CMK (cell line): ENCODE measurements around the gene C19orf12.
"Not testable (repeated sequence)": the region's sequence is repeated elsewhere in the genome, so short reads cannot be mapped to it uniquely, and the experiment has no call there.

Experiments used
- DNase-seq: peaks from one replicate; pipeline ENCODE4 v3.0.0-alpha.2; 2010; ENCODE audit warnings: low read depth

Gene C19orf12

DNA sequence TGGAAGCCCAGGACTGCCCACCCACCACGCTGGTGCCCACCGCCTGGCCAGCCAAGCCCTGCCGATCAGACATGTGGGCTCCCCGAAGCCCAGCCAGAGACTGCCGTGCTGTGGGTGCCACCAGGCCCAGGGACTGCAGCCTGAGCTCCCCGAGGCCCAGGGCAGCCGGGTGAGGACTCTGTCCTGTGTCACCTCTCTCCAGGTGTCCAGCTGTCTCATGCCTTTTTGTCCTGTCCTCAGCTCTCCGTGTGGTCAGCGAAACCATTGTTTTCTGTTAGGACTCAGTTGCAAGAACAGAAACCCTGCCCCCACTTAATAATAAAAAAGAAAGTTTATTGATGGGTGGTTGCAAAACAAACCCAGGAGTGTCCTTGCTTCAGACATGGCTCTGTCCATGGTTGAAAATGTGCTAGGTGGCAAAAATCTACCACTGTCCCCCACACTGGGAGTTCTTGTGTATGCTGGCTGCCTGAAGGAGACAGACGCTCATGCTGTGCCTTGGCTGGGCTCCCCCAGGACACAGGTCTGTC lies 39.9 kb downstream of the C19orf12 start:
- DNase-seq: no peak

DNA sequence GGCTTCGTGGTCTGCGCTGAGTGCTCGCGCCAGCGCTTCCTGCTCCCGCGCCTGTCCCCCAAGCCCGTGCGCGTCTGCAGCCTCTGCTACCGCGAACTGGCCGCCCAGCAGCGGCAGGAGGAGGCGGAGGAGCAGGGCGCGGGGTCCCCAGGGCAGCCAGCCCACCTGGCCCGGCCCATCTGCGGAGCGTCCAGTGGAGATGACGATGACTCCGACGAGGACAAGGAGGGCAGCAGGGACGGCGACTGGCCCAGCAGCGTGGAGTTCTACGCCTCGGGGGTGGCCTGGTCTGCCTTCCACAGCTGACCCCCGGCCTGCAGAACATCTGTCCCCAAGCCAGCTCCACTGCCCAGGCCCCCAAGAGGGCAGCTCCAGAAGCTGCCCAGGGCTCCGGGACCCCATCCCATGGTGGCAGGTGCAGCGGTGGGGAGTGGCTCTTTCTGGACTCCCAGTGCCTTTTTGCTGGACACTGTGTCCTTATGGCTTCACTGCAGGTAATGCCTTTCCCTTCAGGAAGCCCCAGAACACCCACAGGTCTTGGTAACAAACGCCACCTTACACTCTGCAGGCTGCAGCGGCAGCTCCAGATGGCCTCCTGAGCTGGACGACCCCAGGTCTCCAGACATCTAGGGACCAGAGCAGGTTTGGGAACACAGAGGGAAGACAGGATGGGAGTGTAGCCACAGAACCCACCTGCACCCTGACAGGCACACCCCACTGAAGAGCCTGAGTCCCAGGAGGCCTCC lies 40.5 kb downstream of the C19orf12 start:
- DNase-seq: no peak

DNA sequence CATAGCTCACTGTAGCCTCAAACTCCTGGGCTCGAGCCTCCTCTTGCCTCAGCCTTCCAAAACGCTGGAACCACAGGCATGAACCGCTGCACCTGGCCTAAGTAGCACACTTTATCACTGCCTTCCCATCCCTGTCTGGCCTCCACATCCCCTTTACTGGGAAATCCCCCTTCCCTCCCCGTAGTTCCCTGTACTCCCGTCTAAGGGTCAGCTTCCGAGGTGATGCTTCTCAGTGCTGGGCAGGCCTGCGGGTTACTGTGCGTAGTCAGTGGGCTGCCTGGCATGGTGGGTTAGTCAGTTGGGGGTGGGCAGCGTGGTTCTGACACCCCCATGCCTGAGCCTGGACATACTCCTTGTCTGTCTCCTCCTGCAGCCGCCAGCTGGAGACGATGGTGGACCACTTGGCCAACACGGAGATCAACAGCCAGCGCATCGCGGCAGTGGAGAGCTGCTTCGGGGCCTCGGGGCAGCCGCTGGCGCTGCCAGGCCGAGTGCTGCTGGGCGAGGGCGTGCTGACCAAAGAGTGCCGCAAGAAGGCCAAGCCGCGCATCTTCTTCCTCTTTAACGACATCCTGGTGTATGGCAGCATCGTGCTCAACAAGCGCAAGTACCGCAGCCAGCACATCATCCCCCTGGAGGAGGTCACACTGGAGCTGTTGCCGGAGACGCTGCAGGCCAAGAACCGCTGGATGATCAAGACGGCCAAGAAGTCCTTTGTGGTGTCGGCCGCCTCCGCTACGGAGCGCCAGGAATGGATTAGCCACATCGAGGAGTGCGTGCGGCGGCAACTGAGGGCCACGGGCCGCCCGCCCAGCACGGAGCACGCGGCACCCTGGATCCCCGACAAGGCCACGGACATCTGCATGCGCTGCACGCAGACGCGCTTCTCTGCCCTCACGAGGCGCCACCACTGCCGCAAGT lies 41.4 kb downstream of the C19orf12 start:
- DNase-seq: no peak

DNA sequence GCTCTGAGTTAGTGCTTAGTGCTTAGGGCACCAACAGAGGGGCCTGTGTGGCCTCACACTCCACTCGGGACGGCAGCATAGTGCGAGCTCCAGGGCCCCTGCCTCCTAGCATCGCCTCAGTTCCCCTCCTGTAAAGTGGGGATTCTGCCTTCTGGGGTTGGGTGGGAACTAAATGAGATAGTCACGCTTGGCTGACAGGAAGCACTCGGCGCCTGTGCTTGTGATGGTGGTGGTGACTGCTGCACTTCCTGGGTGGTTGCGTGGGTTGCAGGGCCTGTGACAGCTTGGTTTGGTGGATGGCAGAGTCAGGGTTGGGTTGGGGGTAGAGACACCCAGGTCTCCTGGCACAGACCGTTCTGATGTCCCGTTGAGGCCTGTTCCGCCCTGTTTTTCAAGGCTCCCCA lies 42.1 kb downstream of the C19orf12 start:
- no peak for DNase-seq

DNA sequence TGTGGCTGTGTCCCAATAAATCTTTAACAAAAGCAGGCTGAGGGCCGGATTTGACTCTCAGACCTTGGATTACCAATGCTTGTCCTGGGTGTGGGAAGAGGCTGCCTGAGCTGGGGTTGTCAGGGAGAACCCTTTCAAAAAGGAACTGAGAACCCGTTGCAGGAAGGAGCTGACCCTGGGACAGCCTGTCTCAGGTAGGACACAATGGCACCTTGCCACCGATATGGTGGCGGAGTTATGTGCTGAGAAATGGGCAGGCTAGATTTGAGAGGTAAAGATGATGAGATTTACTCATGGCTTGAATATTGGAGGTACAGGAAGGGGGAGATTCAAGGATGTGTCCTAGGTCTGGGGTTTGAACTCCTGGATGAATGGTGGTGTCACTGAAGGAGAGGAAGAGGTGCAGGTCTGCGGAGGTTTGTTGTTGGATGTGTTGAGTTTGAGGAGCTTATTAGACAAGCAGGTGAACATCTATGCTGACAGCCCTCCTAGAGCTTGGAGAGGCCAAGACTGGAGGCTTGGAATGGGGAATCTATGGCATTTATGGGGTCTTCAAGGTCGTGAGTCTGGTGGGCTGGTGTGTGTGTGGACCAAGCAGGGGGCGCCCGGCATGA lies 42.6 kb downstream of the C19orf12 start:
- DNase-seq: no peak

DNA sequence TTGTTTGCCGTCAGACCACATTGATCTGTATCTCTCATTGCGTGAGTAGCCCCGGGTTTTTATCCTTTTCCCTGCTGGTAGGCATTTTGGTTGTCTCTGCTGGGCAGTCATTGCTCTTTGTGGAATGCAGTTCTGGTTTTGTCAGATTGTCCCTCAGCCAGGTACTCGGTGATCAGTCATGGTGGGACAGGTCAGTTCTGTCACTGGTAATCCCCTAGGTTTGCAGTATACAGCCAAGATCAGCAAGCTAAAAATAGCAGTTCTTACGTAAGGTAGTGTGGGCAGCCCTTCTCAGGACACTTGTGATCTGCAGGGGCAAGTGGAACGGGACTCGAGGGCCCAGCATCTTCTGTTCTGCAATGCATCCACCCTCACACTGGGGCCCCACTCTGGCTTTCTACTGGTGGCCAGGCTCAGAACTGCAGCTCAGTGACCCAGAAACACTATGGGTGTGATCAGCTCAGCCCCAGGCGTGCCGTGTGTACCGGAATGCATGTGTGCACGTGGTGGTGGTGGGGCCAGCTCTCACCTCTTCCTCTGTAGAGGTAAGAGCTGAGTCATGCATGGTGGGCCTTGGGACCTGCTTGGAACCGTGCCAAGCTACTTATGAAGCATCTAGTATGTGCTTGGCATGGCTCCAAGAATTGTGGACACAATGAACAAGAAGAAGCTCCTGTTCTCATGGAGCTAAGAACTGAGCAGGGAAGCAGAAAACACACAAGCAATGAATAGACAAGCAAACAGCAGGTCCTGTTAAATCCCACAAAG lies 43.5 kb downstream of the C19orf12 start:
- no peak for DNase-seq

DNA sequence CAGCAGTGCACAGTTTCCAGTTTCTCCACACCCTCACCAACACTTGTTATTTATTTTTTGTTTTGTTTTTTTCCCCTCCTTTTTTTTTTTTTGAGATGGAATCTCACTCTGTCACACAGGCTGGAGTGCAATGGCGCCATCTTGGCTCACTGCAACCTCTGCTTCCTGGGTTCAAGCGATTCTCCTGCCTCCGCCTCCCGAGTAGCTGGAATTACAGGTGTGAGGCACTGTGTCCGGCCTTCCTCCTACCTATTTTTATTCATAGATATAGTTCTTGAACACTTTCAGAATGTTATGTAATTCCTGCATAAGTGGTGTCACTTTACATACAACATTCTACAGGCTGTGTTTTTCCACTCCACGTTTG lies 44.1 kb downstream of the C19orf12 start:
- not testable (repeated sequence) for DNase-seq

DNA sequence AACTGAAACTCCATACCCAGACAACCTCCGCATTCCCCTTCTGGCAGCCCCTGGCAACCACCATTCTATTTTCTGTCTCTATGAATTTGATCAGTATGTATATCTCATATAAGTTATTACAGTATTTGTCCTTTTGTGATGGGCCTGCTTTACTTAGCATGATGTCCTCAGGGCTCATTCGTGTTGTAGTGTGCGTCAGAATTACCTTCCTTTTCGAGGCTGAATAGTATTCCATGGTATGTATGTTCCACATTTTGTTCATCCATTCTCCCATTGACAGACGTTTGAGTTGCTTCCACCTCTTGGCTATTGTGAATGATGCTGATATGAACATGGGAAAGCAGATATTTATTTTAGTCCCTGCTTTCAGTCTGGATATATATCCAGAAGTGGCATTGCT lies 44.8 kb downstream of the C19orf12 start:
- no peak for DNase-seq

DNA sequence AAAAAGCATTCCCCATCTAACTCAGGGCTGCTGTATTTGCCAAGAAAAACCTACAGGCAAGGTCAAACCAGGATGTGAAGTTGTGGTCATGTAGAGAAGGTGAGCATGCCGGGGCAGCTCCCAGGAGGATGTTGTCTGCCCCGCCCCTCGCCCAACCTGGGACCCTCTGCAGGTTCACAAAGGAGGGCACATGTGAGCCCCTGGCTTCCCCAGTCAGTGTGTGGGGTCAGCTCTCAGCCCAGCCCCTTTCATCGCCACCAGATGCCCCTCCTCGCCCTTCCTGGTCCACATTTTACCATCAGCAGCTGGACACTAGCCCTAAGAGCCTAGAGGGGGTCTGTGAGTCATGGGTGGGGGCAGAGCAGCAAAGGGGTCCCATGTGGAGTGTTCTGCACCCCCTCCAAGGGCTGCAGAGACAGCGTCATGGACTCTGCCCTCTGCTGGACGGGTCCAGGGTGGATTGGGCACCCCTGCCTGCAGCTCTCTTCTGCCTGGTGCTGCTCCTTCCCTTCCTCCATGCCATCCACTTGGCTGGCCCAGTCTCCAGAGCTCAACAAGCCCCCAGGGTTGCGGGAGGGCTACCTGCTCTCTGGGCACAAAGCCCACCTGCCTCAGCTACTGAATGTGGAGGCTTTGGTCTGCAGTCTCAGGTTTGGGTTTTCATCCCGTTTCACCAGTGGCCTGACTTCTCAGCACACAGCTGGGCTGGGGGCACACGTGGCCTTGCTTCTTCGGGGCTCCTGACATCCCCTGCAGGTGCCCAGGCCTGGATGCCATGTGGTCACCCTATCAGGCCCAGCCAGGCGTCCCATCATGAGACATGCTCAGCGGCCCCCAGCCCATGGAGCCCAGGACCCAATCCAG lies 46.1 kb downstream of the C19orf12 start:
- no peak for DNase-seq

DNA sequence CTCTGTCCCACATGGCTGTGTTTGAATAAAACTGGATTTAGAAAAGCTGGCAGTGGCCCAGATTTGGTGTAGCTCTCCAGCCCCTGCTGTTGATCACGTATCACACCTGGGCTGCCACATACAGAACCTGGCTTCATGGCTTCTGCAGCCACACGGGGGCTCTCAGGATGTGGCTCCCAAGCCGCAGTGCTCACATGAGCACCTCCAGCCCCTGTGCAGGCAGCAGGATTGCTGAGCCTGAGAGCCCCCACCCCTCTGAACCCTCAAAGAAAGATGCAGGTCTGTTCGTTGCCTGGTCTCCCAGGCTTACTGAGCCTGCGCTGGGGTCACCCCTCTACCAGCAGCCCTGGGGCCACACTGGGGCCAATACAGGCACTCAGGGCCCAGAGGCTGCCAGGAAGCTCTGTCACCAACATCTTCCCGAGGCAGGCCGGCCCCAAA lies 47.1 kb downstream of the C19orf12 start:
- DNase-seq: no peak

DNA sequence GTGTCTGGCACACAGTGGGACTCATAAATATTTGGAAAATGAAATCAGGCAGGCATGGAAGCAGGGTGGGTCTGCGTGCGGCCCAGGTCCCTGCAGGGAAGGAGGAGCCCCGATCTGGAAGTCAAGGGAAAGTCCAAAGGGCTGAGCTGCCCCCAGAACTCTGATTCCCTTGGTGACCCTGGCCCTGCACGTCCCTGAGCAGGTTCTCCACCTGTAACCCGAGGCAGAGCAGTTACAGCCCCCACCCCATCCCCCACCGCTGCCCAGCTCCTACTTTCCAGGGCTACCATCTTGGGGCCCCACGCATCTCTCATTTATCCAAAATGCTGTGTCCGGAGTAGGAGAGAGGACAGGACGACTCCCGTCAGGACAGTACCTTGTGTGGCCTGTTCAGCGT lies 47.7 kb downstream of the C19orf12 start:
- DNase-seq: no peak

DNA sequence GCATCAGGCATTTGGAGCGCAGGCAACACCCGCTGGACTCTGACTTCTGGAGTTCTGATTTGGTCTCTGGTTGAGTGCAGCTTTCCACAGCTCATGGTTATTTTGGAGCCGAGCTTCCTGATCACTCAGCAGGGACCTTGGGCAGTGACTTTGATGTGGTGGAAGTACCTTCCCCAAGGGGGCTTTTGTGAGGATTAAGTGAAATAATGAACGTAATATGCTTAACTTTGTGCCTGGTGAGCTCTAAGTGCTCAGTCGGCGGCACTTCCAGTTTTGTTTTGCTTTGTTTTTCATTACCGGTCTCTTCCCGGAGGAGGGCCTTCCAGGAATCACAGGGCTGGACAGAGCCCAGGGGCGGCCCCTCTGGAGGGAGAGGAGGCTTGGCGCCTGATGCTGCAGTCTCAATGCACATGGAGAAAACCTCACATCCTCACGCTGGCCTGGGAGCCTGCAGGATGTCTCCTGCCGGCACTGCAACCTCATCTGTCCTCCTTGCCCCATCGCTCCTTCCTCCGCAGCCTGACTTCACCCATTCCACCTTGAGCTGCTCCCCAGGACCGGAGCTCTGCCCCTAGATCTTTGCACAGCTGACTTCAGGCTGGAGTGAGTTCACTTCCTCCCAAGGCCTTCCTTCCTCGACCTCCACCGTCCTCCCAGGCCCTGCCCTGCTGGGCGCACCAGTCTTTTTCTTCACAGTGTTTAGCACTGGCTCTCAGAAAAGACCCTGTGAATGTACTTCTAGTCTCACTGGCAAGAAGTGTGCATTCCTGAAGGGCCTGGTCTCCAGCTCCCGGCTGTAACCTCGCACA lies 48.3 kb downstream of the C19orf12 start:
- no peak for DNase-seq

DNA sequence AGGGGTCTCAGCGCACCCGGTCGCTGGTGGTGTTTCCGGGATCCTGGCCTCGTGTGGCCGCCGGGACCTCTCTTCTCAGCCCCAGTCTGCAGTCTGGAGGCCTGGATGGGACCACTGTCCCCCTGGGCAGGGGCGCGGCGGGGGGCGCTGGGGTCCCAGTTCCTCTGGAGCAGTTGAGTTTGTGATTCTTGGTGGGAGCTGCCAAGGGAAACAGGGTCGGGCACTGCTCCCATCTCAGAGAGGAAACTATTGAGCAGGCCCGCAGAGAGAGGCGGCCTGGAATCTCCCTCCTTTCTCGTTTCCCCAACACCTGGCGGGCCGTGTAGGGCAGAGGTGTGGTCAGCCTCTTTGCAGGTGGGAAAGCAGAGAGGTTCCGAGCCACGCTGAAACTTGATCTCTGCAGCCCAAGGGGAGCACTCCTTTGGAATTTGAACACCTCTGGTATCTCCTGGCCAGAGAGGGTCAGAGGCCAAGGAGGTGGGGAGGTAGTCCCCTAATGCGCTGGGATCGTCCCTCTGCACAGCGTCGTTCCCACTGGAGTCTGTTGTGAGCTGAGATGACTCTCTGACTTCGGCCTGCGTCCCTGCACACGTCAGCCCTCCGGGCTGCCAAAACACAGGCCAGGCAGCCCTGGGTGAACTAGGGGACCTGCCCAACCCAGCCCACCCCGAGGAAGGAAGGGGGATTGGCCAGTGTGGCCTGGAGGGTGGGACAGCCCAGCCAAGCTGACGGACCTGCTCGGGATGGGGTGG lies 49.1 kb downstream of the C19orf12 start:
- no peak for DNase-seq

DNA sequence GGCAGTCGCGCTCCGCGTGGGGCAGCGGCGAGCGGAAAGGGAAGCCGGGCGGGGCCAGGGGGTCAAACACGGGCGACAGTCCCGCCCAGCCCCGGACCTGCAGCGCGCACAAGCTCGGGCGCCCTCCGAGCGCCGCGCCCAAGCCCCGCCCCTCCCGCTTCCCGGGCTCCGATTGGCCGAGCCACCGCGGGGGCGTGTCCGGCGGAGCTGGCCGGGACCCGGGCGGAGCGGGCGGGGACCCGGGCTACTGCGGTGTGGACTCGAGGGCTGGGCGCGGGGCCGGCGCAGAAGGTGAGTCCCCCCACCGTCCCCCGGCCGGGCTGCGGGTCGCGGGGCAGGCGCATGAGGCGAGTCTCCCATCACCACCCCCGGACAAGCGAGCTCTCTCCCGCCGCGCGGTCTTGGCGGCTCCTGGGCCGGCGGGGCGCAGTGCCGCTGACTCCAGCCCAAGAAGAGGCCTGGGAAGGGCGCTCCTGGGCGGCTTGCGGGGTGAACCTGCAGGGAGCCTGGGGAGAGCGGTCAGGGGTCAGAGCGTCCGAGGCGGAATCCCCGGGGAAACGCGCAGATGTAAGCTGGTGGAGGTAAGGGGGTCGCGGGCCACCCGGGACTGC lies 49.7 kb downstream of the C19orf12 start, which contains the start of gene PLEKHF1:
Gene PLEKHF1, plus strand, starts transcription at position 247 of the 611 bp plus-strand sequence. CDS start 8,379 bp downstream, outside the sequence.
- DNase-seq: peak; percentile 78

DNA sequence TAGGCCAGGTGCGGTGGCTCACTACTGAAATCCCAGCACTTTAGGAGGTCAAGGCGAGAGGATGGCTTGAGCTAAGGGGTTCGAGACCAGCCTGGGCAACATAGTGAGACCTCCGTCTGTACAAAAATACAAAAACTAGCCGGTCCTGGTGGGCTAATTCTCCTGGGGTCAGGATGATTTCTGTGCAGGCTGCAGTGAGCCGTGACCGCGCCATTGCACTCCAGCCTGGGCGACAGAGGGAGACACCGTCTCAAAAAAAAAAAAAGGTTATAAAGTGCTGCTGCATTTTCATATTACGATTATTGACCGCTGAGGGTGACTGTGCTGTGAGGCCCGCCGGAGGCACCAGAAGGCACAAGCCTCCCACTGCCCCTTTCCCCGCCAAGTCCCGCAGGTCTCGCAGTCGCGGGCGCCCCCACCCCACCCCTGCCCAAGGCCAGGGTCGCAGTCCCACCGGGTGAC lies 50.3 kb downstream of the C19orf12 start:
- no peak for DNase-seq

DNA sequence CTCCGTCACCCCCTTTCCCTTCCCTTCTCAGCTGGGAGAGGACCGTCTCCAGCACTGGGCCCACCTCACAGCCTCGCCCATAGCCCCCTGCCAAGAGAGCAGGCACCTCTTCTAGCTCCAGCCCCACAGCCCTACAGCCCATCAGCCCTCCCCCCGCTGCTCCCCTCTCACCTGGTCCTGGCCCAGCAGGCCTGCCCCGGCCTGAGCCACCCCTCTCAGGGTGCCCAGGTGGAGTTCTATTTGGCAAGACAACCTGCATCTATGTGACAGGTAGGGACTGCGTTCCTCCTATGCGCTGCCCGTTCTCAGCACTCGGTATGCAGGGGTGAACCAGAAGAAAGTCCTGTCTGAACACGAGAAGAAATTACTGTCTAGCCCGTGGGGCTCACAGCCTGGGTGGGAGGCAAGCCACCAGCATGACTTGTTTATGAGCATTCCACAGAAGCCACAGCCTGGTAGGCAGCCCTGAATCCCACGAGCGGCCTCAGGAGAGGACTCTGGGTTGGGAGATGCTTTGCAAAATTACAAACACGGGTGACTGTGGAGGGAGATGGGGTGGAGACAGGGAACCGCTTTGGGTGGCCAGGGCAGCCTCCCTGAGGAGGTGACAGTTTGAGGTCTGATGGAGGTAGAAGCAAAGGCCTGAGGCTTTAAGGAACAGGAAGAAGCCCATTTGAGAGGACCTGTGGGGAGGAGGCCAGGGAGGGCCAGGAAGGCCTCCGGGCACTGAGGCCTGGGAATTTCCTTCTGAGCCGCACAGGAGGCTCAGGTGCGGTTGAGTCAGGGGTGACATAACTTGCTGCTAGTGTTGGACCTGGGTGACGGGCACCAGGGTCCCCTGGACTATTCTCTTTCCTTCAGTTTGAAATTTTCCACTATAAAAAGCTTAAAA lies 51.0 kb downstream of the C19orf12 start:
- DNase-seq: no peak

DNA sequence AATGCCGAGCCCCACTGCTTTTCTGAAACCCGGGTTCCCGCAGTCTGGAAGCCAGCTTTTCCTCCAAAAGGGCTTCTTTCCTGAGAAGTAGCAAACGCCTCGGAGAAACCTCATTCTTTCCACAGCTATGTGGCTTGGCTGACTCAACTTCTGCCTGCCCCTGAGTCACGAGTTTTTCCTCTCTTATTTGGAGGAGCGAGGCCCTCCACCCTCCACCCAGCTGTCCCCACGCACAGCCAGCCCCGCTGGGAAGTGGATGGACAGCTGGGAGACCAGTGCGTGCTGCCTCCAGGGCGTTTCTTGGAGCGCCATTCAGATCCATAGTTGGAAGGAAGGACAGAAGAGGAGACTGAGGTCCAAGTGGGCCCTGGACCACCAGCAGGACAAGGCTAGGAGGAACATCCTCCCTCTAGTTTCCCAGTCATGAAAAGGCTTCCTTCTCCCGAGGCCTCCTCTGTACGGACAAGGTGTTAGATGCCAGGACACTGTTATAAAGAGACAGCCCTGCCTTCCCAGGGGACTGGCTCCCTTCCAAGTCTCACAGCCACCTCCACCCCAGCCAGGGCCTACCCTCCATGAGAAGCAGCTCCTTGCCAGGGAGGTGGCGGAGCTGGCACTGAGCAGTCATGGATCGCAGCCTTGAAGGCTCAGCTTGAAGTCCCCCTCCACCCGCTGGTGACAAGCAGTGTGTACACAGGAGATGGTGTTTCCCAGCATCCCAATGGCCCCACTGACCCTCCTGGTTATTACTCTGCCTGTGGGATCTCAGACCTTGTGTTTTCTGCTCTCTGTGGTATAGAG lies 52.3 kb downstream of the C19orf12 start:
- no peak for DNase-seq
